ENCODE data around the gene SERPINB10. TPM values are rescaled to one million over a fixed set of nuclear protein-coding genes. Genes with fewer than 3 reads are reported as not detected.

Gene SERPINB10
- total RNA-seq, 1 donor from 2014 or later = not detected

DNA sequence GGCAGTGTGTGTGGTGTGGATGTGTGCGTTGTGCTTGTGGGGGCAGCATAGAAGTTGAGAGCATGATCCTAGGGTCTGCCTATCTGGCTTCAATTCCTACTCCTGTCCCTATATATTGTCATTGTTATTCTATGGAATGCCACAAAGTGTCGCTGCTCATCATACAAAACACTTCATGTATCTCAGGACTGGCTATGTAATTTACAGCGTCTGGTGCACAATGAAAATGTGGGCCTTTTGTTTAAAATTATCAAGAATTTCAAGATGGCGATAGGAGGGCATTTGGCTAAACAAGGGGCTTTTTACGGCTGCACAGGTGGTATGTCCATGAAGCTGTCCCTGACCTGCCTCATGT lies 16.8 kb upstream of the SERPINB10 start:
- H3K4me3 Mint-ChIP-seq (ENCODE audit: low read depth) = no peak overlapping the region
- TF ChIP-seq CTCF (IDR thresholded peaks at IDR 0.05; ENCODE audit: unreplicated experiment) = no peak
- no peaks in the 10 kb centered on the region for H3K9me3 Mint-ChIP-seq (ENCODE audit: low read depth)
- DNase-seq (ENCODE audit: low spot score, unreplicated experiment) = no peak
- no peaks in the 10 kb centered on the region for H3K4me1 Mint-ChIP-seq (ENCODE audit: low read depth)
- no peak overlapping the region for H3K27ac Mint-ChIP-seq
- H3K36me3 Mint-ChIP-seq (ENCODE audit: insufficient read depth) = no peaks in the 10 kb centered on the region
- peaks cover 7% of the 10 kb centered on the region for H3K27me3 Mint-ChIP-seq

DNA sequence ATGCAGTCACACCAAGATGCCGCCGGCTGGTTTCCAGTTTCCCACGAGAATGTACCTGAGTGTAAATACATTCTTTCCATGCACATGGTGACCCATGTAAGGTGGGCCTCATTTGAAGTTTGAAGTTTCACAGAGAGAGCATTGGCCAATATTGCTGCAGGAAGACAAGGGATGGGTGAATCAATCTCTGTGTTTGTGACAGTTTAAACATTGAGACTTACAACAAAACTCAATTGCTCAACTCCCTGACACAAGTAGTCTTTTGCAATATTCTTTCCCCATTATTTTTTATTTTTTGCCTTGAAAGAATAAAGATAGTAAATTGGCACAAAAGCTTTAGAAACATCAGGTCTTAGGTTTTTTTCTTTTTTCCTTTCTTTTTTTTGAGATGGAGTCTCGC lies 15.2 kb upstream of the SERPINB10 start:
- Mint-ChIP-seq H3K4me3 (ENCODE audit: low read depth) (no peak overlapping the region), H3K27me3 (peaks cover 6% of the 10 kb centered on the region), H3K4me1 (ENCODE audit: low read depth) (no peaks in the 10 kb centered on the region), H3K27ac (no peak overlapping the region), H3K36me3 (ENCODE audit: insufficient read depth) (no peaks in the 10 kb centered on the region), H3K9me3 (ENCODE audit: low read depth) (no peaks in the 10 kb centered on the region)
- no peak for DNase-seq (ENCODE audit: low spot score, unreplicated experiment)
- TF ChIP-seq CTCF (IDR thresholded peaks at IDR 0.05; ENCODE audit: unreplicated experiment) = no peak

- no peak for DNase-seq (ENCODE audit: low spot score, unreplicated experiment)
- Mint-ChIP-seq H3K9me3 (ENCODE audit: low read depth) (no peaks in the 10 kb centered on the region), H3K27me3 (peaks cover 6% of the 10 kb centered on the region), H3K4me3 (ENCODE audit: low read depth) (no peak overlapping the region), H3K36me3 (ENCODE audit: insufficient read depth) (no peaks in the 10 kb centered on the region), H3K4me1 (ENCODE audit: low read depth) (no peaks in the 10 kb centered on the region), H3K27ac (no peak overlapping the region)
- TF ChIP-seq CTCF (IDR thresholded peaks at IDR 0.05; ENCODE audit: unreplicated experiment) = no peak
These were observed 13.5 kb upstream of the SERPINB10 start for GRCh38 chr18:63894106-63894772.

DNA sequence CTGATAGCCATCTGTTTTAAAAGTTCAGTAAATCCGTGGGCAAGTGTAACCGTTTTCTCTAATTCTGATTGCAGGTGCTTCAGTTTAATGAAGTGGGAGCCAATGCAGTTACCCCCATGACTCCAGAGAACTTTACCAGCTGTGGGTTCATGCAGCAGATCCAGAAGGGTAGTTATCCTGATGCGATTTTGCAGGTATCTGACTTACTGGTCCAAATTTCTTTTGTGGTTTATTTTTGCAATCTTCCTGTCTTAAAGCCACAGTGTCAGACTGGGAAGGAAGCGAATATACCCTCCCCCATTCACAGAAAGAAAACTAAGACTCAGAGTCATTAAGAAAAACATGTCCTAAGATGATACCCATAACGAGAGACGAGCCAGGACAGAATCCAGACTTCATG lies 12.6 kb upstream of the SERPINB10 start:
- no peak for TF ChIP-seq CTCF (IDR thresholded peaks at IDR 0.05; ENCODE audit: unreplicated experiment)
- no peaks in the 10 kb centered on the region for H3K9me3 Mint-ChIP-seq (ENCODE audit: low read depth)
- no peak overlapping the region for H3K27ac Mint-ChIP-seq
- peaks cover 6% of the 10 kb centered on the region for H3K27me3 Mint-ChIP-seq
- no peak for DNase-seq (ENCODE audit: low spot score, unreplicated experiment)
- H3K4me1 Mint-ChIP-seq (ENCODE audit: low read depth) = no peaks in the 10 kb centered on the region
- no peaks in the 10 kb centered on the region for H3K36me3 Mint-ChIP-seq (ENCODE audit: insufficient read depth)
- H3K4me3 Mint-ChIP-seq (ENCODE audit: low read depth) = no peak overlapping the region

DNA sequence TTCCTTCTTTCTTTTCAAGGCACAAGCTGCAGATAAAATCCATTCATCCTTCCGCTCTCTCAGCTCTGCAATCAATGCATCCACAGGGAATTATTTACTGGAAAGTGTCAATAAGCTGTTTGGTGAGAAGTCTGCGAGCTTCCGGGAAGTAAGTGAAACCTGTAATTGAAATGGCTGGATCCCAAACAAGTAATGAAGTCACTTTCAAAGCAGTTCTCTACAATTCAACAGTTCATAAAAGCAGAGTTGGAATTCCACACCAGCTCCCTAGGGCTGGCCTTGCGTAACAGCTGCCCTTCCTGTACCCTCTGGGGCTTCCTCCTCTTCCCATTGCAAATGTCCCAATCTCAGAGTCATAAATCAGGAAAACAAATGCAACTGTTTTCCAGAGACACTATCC lies 10.7 kb upstream of the SERPINB10 start:
- peaks cover 9% of the 10 kb centered on the region for H3K27me3 Mint-ChIP-seq
- H3K4me1 Mint-ChIP-seq (ENCODE audit: low read depth) = no peaks in the 10 kb centered on the region

More for the DNA sequence above, 10.7 kb upstream of the SERPINB10 start:
- Mint-ChIP-seq H3K4me3 (ENCODE audit: low read depth) (no peak overlapping the region), H3K27ac (no peak overlapping the region), H3K9me3 (ENCODE audit: low read depth) (no peaks in the 10 kb centered on the region), H3K36me3 (ENCODE audit: insufficient read depth) (no peaks in the 10 kb centered on the region)
- TF ChIP-seq CTCF (IDR thresholded peaks at IDR 0.05; ENCODE audit: unreplicated experiment) = no peak
- DNase-seq (ENCODE audit: low spot score, unreplicated experiment) = no peak

All from progenitor cell of endocrine pancreas (in vitro differentiated cells).